ENCODE measurements around the gene LGALS7.

LGALS7 gene

GRCh38 chr19:38737921-38738737 is 35.2 kb downstream of the LGALS7 start:
- peaks cover 0 to 16% of the 10 kb centered on the region in 2 experiments for H3K27me3 ChIP-seq (ENCODE audit: control insufficient read depth in 1 of 2, insufficient read depth in 1 of 2, low read length in 2 of 2)
- no peak for DNase-seq
- H4K8ac ChIP-seq (ENCODE audit: low read length) = no peak overlapping the region
- H3K27ac ChIP-seq (ENCODE audit: low read length, poor library complexity, severe bottlenecking) = no peak overlapping the region
- H2AFZ ChIP-seq (ENCODE audit: low read depth, low read length) = no peak overlapping the region
- H3K4me3 ChIP-seq (ENCODE audit: insufficient read depth in 1 of 2, low read depth in 1 of 2, low read length in 2 of 2) = no peak overlapping the region
- no peak overlapping the region for H2BK120ac ChIP-seq (ENCODE audit: low read depth, low read length)
- no peak overlapping the region for H2BK12ac ChIP-seq (ENCODE audit: low read length in 2 of 2)
- H2BK15ac ChIP-seq (ENCODE audit: low read depth, poor library complexity, severe bottlenecking) = no peak overlapping the region
- 95% methylated on average over 21 of the region's 21 CpGs for WGBS
- no peak overlapping the region for H3K23ac ChIP-seq (ENCODE audit: low read length in 2 of 2)
- no peak overlapping the region for H3K4ac ChIP-seq (ENCODE audit: low read depth in 1 of 2, low read length in 2 of 2)
- no peak overlapping the region for H2BK5ac ChIP-seq (ENCODE audit: low read depth, low read length, poor library complexity, severe bottlenecking)
- no peak overlapping the region for H4K91ac ChIP-seq (ENCODE audit: low read length)
- H3K36me3 ChIP-seq (ENCODE audit: control insufficient read depth in 1 of 2, insufficient read depth in 2 of 2, low read depth in 1 of 2, low read length in 2 of 2) = peaks cover 0 to 8% of the 10 kb centered on the region in 2 experiments
- no peak overlapping the region for H3K14ac ChIP-seq (ENCODE audit: low read length in 2 of 2)
- no peak overlapping the region for H3K4me2 ChIP-seq (ENCODE audit: low read length, poor library complexity, severe bottlenecking)
- H3K18ac ChIP-seq (ENCODE audit: low read depth in 1 of 2, low read length in 2 of 2) = no peak overlapping the region
- H3K9me3 ChIP-seq (ENCODE audit: control insufficient read depth, low read length) = no peaks in the 10 kb centered on the region
- H3K4me1 ChIP-seq (ENCODE audit: control insufficient read depth, insufficient read depth, low read depth, low read length) = peaks cover 34% of the 10 kb centered on the region
- no peak overlapping the region for H2AK5ac ChIP-seq (ENCODE audit: low read length, severe bottlenecking)
- no peak overlapping the region for H3K9ac ChIP-seq (ENCODE audit: low read length)
- no peaks in the 10 kb centered on the region for H3K79me1 ChIP-seq (replicated peaks; ENCODE audit: low read length, poor library complexity, severe bottlenecking)

GRCh38 chr19:38737281-38737865 is 35.9 kb downstream of the LGALS7 start:
- H3K9me3 ChIP-seq (ENCODE audit: control insufficient read depth, low read length) = no peaks in the 10 kb centered on the region
- WGBS = 82% methylated on average over 21 of the region's 22 CpGs
- no peak overlapping the region for H2AFZ ChIP-seq (ENCODE audit: low read depth, low read length)
- no peak overlapping the region for H3K27ac ChIP-seq (ENCODE audit: low read length, poor library complexity, severe bottlenecking)
- DNase-seq = no peak
- no peak overlapping the region for H3K4me2 ChIP-seq (ENCODE audit: low read length, poor library complexity, severe bottlenecking)
- H3K36me3 ChIP-seq (ENCODE audit: control insufficient read depth in 1 of 2, insufficient read depth in 2 of 2, low read depth in 1 of 2, low read length in 2 of 2) = peaks cover 0 to 15% of the 10 kb centered on the region in 2 experiments
- no peak overlapping the region for H3K4me3 ChIP-seq (ENCODE audit: insufficient read depth in 1 of 2, low read depth in 1 of 2, low read length in 2 of 2)
- no peak overlapping the region for H4K8ac ChIP-seq (ENCODE audit: low read length)
- no peak overlapping the region for H3K14ac ChIP-seq (ENCODE audit: low read length in 2 of 2)
- H3K9ac ChIP-seq (ENCODE audit: low read length) = no peak overlapping the region
- no peak overlapping the region for H3K23ac ChIP-seq (ENCODE audit: low read length in 2 of 2)
- no peak overlapping the region for H2AK5ac ChIP-seq (ENCODE audit: low read length, severe bottlenecking)
- no peak overlapping the region for H2BK15ac ChIP-seq (ENCODE audit: low read depth, poor library complexity, severe bottlenecking)
- H4K91ac ChIP-seq (ENCODE audit: low read length) = no peak overlapping the region
- no peaks in the 10 kb centered on the region for H3K79me1 ChIP-seq (replicated peaks; ENCODE audit: low read length, poor library complexity, severe bottlenecking)
- no peak overlapping the region for H2BK12ac ChIP-seq (ENCODE audit: low read length in 2 of 2)
- H3K4me1 ChIP-seq (ENCODE audit: control insufficient read depth, insufficient read depth, low read depth, low read length) = peaks cover 39% of the 10 kb centered on the region
- no peak overlapping the region for H3K18ac ChIP-seq (ENCODE audit: low read depth in 1 of 2, low read length in 2 of 2)
- H3K4ac ChIP-seq (ENCODE audit: low read depth in 1 of 2, low read length in 2 of 2) = no peak overlapping the region
- H3K27me3 ChIP-seq (ENCODE audit: control insufficient read depth in 1 of 2, insufficient read depth in 1 of 2, low read length in 2 of 2) = peaks cover 0 to 16% of the 10 kb centered on the region in 2 experiments
- no peak overlapping the region for H2BK5ac ChIP-seq (ENCODE audit: low read depth, low read length, poor library complexity, severe bottlenecking)
- no peak overlapping the region for H2BK120ac ChIP-seq (ENCODE audit: low read depth, low read length)

GRCh38 chr19:38736413-38737280 is 36.7 kb downstream of the LGALS7 start:
- Histone ChIP-seq H3K23ac (ENCODE audit: low read length in 2 of 2) (no peak overlapping the region), H3K4me1 (ENCODE audit: control insufficient read depth, insufficient read depth, low read depth, low read length) (peaks cover 42% of the 10 kb centered on the region), H3K4ac (ENCODE audit: low read depth in 1 of 2, low read length in 2 of 2) (peak overlapping the region in 1 of 2 experiments; percentile 54), H2AK5ac (ENCODE audit: low read length, severe bottlenecking) (no peak overlapping the region), H3K18ac (ENCODE audit: low read depth in 1 of 2, low read length in 2 of 2) (peak overlapping the region in 1 of 2 experiments; percentile 89), H2BK5ac (ENCODE audit: low read depth, low read length, poor library complexity, severe bottlenecking) (no peak overlapping the region), H2BK12ac (ENCODE audit: low read length in 2 of 2) (peak overlapping the region in 1 of 2 experiments; percentile 61), H3K14ac (ENCODE audit: low read length in 2 of 2) (no peak overlapping the region), H4K8ac (ENCODE audit: low read length) (no peak overlapping the region), H2BK15ac (ENCODE audit: low read depth, poor library complexity, severe bottlenecking) (no peak overlapping the region), H3K36me3 (ENCODE audit: control insufficient read depth in 1 of 2, insufficient read depth in 2 of 2, low read depth in 1 of 2, low read length in 2 of 2) (peaks cover 4 to 22% of the 10 kb centered on the region in 2 experiments), H4K91ac (ENCODE audit: low read length) (peak overlapping the region; percentile 64), H3K4me2 (ENCODE audit: low read length, poor library complexity, severe bottlenecking) (peak overlapping the region; percentile 54), H3K79me1 (replicated peaks; ENCODE audit: low read length, poor library complexity, severe bottlenecking) (no peaks in the 10 kb centered on the region), H3K9me3 (ENCODE audit: control insufficient read depth, low read length) (no peaks in the 10 kb centered on the region), H3K27me3 (ENCODE audit: control insufficient read depth in 1 of 2, insufficient read depth in 1 of 2, low read length in 2 of 2) (peaks cover 0 to 16% of the 10 kb centered on the region in 2 experiments), H2AFZ (ENCODE audit: low read depth, low read length) (no peak overlapping the region), H2BK120ac (ENCODE audit: low read depth, low read length) (no peak overlapping the region), H3K4me3 (ENCODE audit: insufficient read depth in 1 of 2, low read depth in 1 of 2, low read length in 2 of 2) (peak overlapping the region in 1 of 2 experiments; percentile 59), H3K27ac (ENCODE audit: low read length, poor library complexity, severe bottlenecking) (no peak overlapping the region), H3K9ac (ENCODE audit: low read length) (no peak overlapping the region)
- 11% methylated on average over 29 of the region's 36 CpGs for WGBS
- peak; percentile 31 for DNase-seq

All from mesenchymal stem cell (in vitro differentiated cells and primary cell).